Liver (tissue), 9 donors: ENCODE data around the gene COG7. TPM values are rescaled to one million over a fixed set of nuclear protein-coding genes. Genes with fewer than 3 reads are reported as not detected.

ENCODE experiments used
- DNase-seq: peaks from one replicate; pipeline ENCODE4 v3.0.0-alpha.2; 2017; ENCODE audit warnings: low spot score
- H3K27ac ChIP-seq, 2 donors: one replicate each; pipeline ENCODE4 v1.7.0; 2013; ENCODE audit warnings: inconsistent platforms in 2 of 2, low read length in 2 of 2, control low read depth in 1 of 2, low read depth in 1 of 2, mild to moderate bottlenecking in 1 of 2
- H3K27me3 ChIP-seq, 4 donors: one replicate each; pipeline versions ENCODE4 v1.6.1 to v1.7.0; 2013; ENCODE audit warnings: low read length in 3 of 4, inconsistent platforms in 1 of 4, mild to moderate bottlenecking in 1 of 4, moderate library complexity in 1 of 4; ENCODE audit not compliant: control insufficient read depth in 4 of 4, insufficient read depth in 4 of 4
- H3K36me3 ChIP-seq, 4 donors: one replicate each; pipeline versions ENCODE4 v1.6.1 to v1.7.0; 2013; ENCODE audit warnings: low read length in 3 of 4, mild to moderate bottlenecking in 3 of 4, low read depth in 1 of 4, moderate library complexity in 1 of 4; ENCODE audit not compliant: control insufficient read depth in 4 of 4, insufficient read depth in 3 of 4
- H3K4me1 ChIP-seq, 4 donors: one replicate each; pipeline versions ENCODE4 v1.6.1 to v1.7.0; 2013; ENCODE audit warnings: low read length in 3 of 4, mild to moderate bottlenecking in 3 of 4, moderate library complexity in 1 of 4; ENCODE audit not compliant: control insufficient read depth in 4 of 4, insufficient read depth in 4 of 4
- H3K4me3 ChIP-seq, 3 donors: one replicate each; pipeline versions ENCODE4 v1.6.1 to v1.7.0; 2013; ENCODE audit warnings: low read length in 3 of 3, control low read depth in 1 of 3, low read depth in 1 of 3, mild to moderate bottlenecking in 1 of 3
- H3K9ac ChIP-seq, 2 donors: one replicate each; pipeline ENCODE4 v1.7.0; 2013; ENCODE audit warnings: low read length in 2 of 2, mild to moderate bottlenecking in 2 of 2, moderate library complexity in 2 of 2, control low read depth in 1 of 2, low read depth in 1 of 2
- H3K9me3 ChIP-seq, 4 donors: one replicate each; pipeline versions ENCODE4 v1.6.1 to v1.7.0; 2013; ENCODE audit warnings: low read length in 3 of 4; ENCODE audit not compliant: control insufficient read depth in 4 of 4
- ATF3 ChIP-seq: IDR thresholded peaks from 2 replicates; pipeline ENCODE4 v1.6.1; 2016; ENCODE audit warnings: antibody characterized with exemption
- CTCF ChIP-seq: fragments of 150-350 bp; IDR thresholded peaks from 2 replicates; pipeline ENCODE4 v1.5.1; 2017; ENCODE audit warnings: improper control_type of control experiment, low read depth, low read length; ENCODE audit not compliant: missing input control
- EGR1 ChIP-seq, 2 donors: IDR thresholded peaks; 2 replicates each; pipeline ENCODE4 v1.6.1; 2016 to 2018; ENCODE audit warnings: antibody characterized with exemption in 2 of 2, low read depth in 2 of 2
- FOXA1 ChIP-seq: IDR thresholded peaks from 2 replicates; pipeline ENCODE4 v1.6.1; 2016; ENCODE audit warnings: antibody characterized with exemption
- FOXA2 ChIP-seq: IDR thresholded peaks from 2 replicates; pipeline ENCODE4 v1.6.1; 2016; ENCODE audit warnings: antibody characterized with exemption
- GABPA ChIP-seq, 2 donors: IDR thresholded peaks in 1 of 2; conservative IDR thresholded peaks in 1 of 2; 2 replicates each; pipeline ENCODE4 v1.6.1; 2016; ENCODE audit warnings: antibody characterized with exemption in 2 of 2, mild to moderate bottlenecking in 1 of 2, moderate library complexity in 1 of 2
- HNF4A ChIP-seq, 2 donors: conservative IDR thresholded peaks; 2 replicates each; pipeline ENCODE4 v1.6.1; 2016; ENCODE audit warnings: antibody characterized with exemption in 2 of 2, mild to moderate bottlenecking in 2 of 2
- HNF4G ChIP-seq: IDR thresholded peaks from 2 replicates; pipeline ENCODE4 v1.6.1; 2016; ENCODE audit warnings: antibody characterized with exemption
- JUND ChIP-seq, 2 donors: IDR thresholded peaks; 2 replicates each; pipeline ENCODE4 v1.6.1; 2016; ENCODE audit warnings: antibody characterized with exemption in 2 of 2
- MAX ChIP-seq: IDR thresholded peaks from 2 replicates; pipeline ENCODE4 v1.6.1; 2016; ENCODE audit warnings: antibody characterized with exemption
- NR2F2 ChIP-seq: IDR thresholded peaks from 2 replicates; pipeline ENCODE4 v1.6.1; 2016; ENCODE audit warnings: antibody characterized with exemption
- RAD21 ChIP-seq, 2 donors: IDR thresholded peaks; 2 replicates each; pipeline ENCODE4 v1.6.1; 2016; ENCODE audit warnings: antibody characterized with exemption in 2 of 2, mild to moderate bottlenecking in 2 of 2
- REST ChIP-seq: IDR thresholded peaks from 2 replicates; pipeline ENCODE4 v1.6.1; 2016; ENCODE audit warnings: antibody characterized with exemption, mild to moderate bottlenecking
- RXRA ChIP-seq, 2 donors: IDR thresholded peaks; 2 replicates each; pipeline ENCODE4 v1.6.1; 2017 to 2018; ENCODE audit warnings: antibody characterized with exemption in 2 of 2, mild to moderate bottlenecking in 1 of 2
- SP1 ChIP-seq: IDR thresholded peaks from 2 replicates; pipeline ENCODE4 v1.6.1; 2018; ENCODE audit warnings: antibody characterized with exemption, mild to moderate bottlenecking
- TAF1 ChIP-seq: conservative IDR thresholded peaks from 2 replicates; pipeline ENCODE4 v1.6.1; 2016; ENCODE audit warnings: antibody characterized with exemption, mild to moderate bottlenecking
- YY1 ChIP-seq: IDR thresholded peaks from 2 replicates; pipeline ENCODE4 v1.6.1; 2016; ENCODE audit warnings: antibody characterized with exemption, mild to moderate bottlenecking
- ZBTB33 ChIP-seq: IDR thresholded peaks from 2 replicates; pipeline ENCODE4 v1.6.1; 2016; ENCODE audit warnings: antibody characterized with exemption
- WGBS: extraction: QIAGEN DNeasy Blood & Tissue Kit; methylation state at CpG from one replicate; pipeline ENCODE4 v1.1.7; 2013; 5-methylcytosine and 5-hydroxymethylcytosine counted together
- polyA plus RNA-seq, 2 donors: library from polyadenylated mRNA; stranded (reverse) in 1 of 2; unstranded in 1 of 2; fragments of 200-250 nt in 1 of 2; fragments of >200 nt in 1 of 2; fragmentation: Nextera tagmentation in 1 of 2; extraction: Ambion mirVana in 1 of 2; gene quantifications; one replicate each; pipeline versions ENCODE4 v1.2.1 to v1.2.3, GENCODE V29; 2013 to 2015
- total RNA-seq, 2 donors: library from RNA; depleted of rRNA; stranded (reverse); fragments of >200 nt; gene quantifications; one replicate each; pipeline ENCODE4 v1.2.3, GENCODE V29; 2014
- donor health status: healthy.
- donor health status: healthy.
- donor health status: healthy.
- donor health status: healthy.
- donor health status: healthy.

The COG7 gene
- total and polyA plus RNA-seq, 4 donors = 5.1 to 11.4 (median 6.6) TPM

GRCh38 chr16:23495671-23496070, 42.7 kb upstream of the COG7 start:
- WGBS = 95% methylated on average over 4 of the region's 4 CpGs
- H3K9me3 ChIP-seq = no peaks in the 10 kb centered on the region
- peaks cover 2 to 8% (median 5%) of the 10 kb centered on the region in 4 donors for H3K4me1 ChIP-seq
- no peaks in the 10 kb centered on the region for H3K27me3 ChIP-seq
- H3K4me3 ChIP-seq = no peak overlapping the region
- no peak overlapping the region for H3K27ac ChIP-seq
- H3K36me3 ChIP-seq = peaks cover 3 to 39% (median 21%) of the 10 kb centered on the region in 4 donors
- no peak overlapping the region for H3K9ac ChIP-seq
- no peak for DNase-seq
- TF ChIP-seq HNF4A (conservative IDR thresholded peaks at IDR 0.05) (no peak), FOXA2 (no peak), CTCF (no peak), MAX (no peak), SP1 (no peak), ZBTB33 (no peak), JUND (IDR thresholded peaks at IDR 0.05) (no peak), RAD21 (IDR thresholded peaks at IDR 0.05) (no peak), NR2F2 (no peak), REST (no peak), TAF1 (no peak), FOXA1 (no peak), GABPA (IDR thresholded peaks at IDR 0.05 in 1 of 2, conservative IDR thresholded peaks at IDR 0.05 in 1 of 2) (no peak), EGR1 (IDR thresholded peaks at IDR 0.05; ENCODE audit: low read depth in 2 of 2) (no peak), RXRA (IDR thresholded peaks at IDR 0.05) (no peak), YY1 (no peak), ATF3 (no peak), HNF4G (no peak)
